GM21528 (cell line): ENCODE measurements around the gene MTPN.

Source experiments
- ATAC-seq: cut with Tn5 transposase; IDR thresholded peaks from one replicate; pipeline ENCODE4 v1.9.1; 2021; ENCODE audit warnings: mild to moderate bottlenecking, moderate library complexity; ENCODE audit not compliant: unreplicated experiment, low FRiP score

Gene MTPN

GRCh38 chr7:135990258-135990657, 13.1 kb upstream of the MTPN start:
- ATAC-seq = no peak

- no peak for ATAC-seq
These were observed 4.9 kb upstream of the MTPN start for GRCh38 chr7:135981958-135982646.

- peak; percentile 77 for ATAC-seq
These were observed 3.6 kb upstream of the MTPN start for GRCh38 chr7:135980665-135981180.

GRCh38 chr7:135980012-135980551, 2.9 kb upstream of the MTPN start:
- ATAC-seq = no peak

GRCh38 chr7:135979471-135980011, 2.4 kb upstream of the MTPN start:
- ATAC-seq = no peak

- ATAC-seq = no peak
These were observed 1.5 kb upstream of the MTPN start for GRCh38 chr7:135978624-135979023.

- no peak for ATAC-seq
These were observed 545 bp upstream of the MTPN start for GRCh38 chr7:135977742-135978066.

GRCh38 chr7:135976312-135977006, 700 bp downstream of the MTPN start:
- peak; percentile 22 for ATAC-seq

GRCh38 chr7:135975166-135975565, 2.0 kb downstream of the MTPN start:
- ATAC-seq = no peak

GRCh38 chr7:135974667-135975066, 2.5 kb downstream of the MTPN start:
- no peak for ATAC-seq

GRCh38 chr7:135971366-135971725, 5.8 kb downstream of the MTPN start:
- peak; percentile 13 for ATAC-seq

- ATAC-seq = peak; percentile 77
These were observed 6.3 kb downstream of the MTPN start for GRCh38 chr7:135970682-135971365.

- no peak for ATAC-seq
These were observed 7.1 kb downstream of the MTPN start for GRCh38 chr7:135970045-135970444.

GRCh38 chr7:135966341-135967043, 10.7 kb downstream of the MTPN start:
- no peak for ATAC-seq

- peak; percentile 55 for ATAC-seq
These were observed 11.6 kb downstream of the MTPN start for GRCh38 chr7:135965602-135966001.

- no peak for ATAC-seq
These were observed 12.4 kb downstream of the MTPN start for GRCh38 chr7:135964791-135965190.

- ATAC-seq = no peak
These were observed 12.9 kb downstream of the MTPN start for GRCh38 chr7:135964274-135964673.

- no peak for ATAC-seq
These were observed 14.4 kb downstream of the MTPN start for GRCh38 chr7:135962802-135963201.

GRCh38 chr7:135960709-135961451, 16.3 kb downstream of the MTPN start:
- ATAC-seq = no peak
